HEK293 (cell line): ENCODE measurements around the gene SGF29.

Experiments
- BCL6B ChIP-seq: fragments of 450-650 bp; formaldehyde crosslinking; IDR thresholded peaks from 2 replicates; pipeline ENCODE4 v1.5.1; 2017; ENCODE audit warnings: missing biosample characterization, missing genetic modification characterization
- EGR2 ChIP-seq: fragments of 450-650 bp; formaldehyde crosslinking; IDR thresholded peaks from 2 replicates; pipeline ENCODE4 v1.5.1; 2016; ENCODE audit warnings: low read depth, missing biosample characterization, missing genetic modification characterization
- GLI2 ChIP-seq: fragments of 450-650 bp; formaldehyde crosslinking; IDR thresholded peaks from 2 replicates; pipeline ENCODE4; 2017; ENCODE audit warnings: missing biosample characterization, missing genetic modification characterization, low read depth, borderline replicate concordance
- GLI4 ChIP-seq: fragments of 450-650 bp; formaldehyde crosslinking; IDR thresholded peaks from 2 replicates; pipeline ENCODE4 v1.5.1; 2016; ENCODE audit warnings: missing biosample characterization, missing genetic modification characterization
- KLF10 ChIP-seq: fragments of 450-650 bp; IDR thresholded peaks from 2 replicates; pipeline ENCODE4 v1.5.1; 2018; ENCODE audit warnings: missing biosample characterization, mild to moderate bottlenecking, missing genetic modification characterization
- PBX3 ChIP-seq: sonication (generic); formaldehyde crosslinking; IDR thresholded peaks from 2 replicates; pipeline ENCODE4 v1.8.1; 2022; ENCODE audit warnings: mild to moderate bottlenecking, moderate library complexity, missing genetic modification reagents
- SP7 ChIP-seq: fragments of 450-650 bp; formaldehyde crosslinking; IDR thresholded peaks from 2 replicates; pipeline ENCODE4 v1.5.1; 2016; ENCODE audit warnings: missing biosample characterization, missing genetic modification characterization
- ZBTB21 ChIP-seq: fragments of 450-650 bp; formaldehyde crosslinking; IDR thresholded peaks from 2 replicates; pipeline ENCODE4 v1.5.1; 2017; ENCODE audit warnings: missing biosample characterization, missing genetic modification characterization
- ZBTB8A ChIP-seq: fragments of 450-650 bp; formaldehyde crosslinking; IDR thresholded peaks from 2 replicates; pipeline ENCODE4 v1.5.1; 2016; ENCODE audit warnings: missing biosample characterization, missing genetic modification characterization
- ZIC2 ChIP-seq: fragments of 450-650 bp; formaldehyde crosslinking; IDR thresholded peaks from 2 replicates; pipeline ENCODE4 v1.5.1; 2016; ENCODE audit warnings: missing biosample characterization, missing genetic modification characterization
- ZNF155 ChIP-seq: fragments of 450-650 bp; formaldehyde crosslinking; IDR thresholded peaks from 2 replicates; pipeline ENCODE4 v1.5.1; 2016; ENCODE audit warnings: missing biosample characterization, missing genetic modification characterization
- ZNF2 ChIP-seq: fragments of 450-650 bp; formaldehyde crosslinking; IDR thresholded peaks from 2 replicates; pipeline ENCODE4 v1.5.1; 2016; ENCODE audit warnings: missing biosample characterization, missing genetic modification characterization
- ZNF24 ChIP-seq: fragments of 450-650 bp; formaldehyde crosslinking; IDR thresholded peaks from 2 replicates; pipeline ENCODE4 v1.5.1; 2016; ENCODE audit warnings: missing biosample characterization, missing genetic modification characterization
- ZNF335 ChIP-seq: fragments of 450-650 bp; formaldehyde crosslinking; conservative IDR thresholded peaks from 2 replicates; pipeline ENCODE4 v1.5.1; 2016; ENCODE audit warnings: missing biosample characterization, missing genetic modification characterization
- ZNF350 ChIP-seq: fragments of 450-650 bp; formaldehyde crosslinking; IDR thresholded peaks from 2 replicates; pipeline ENCODE4 v1.5.0; 2017; ENCODE audit warnings: missing biosample characterization, mild to moderate bottlenecking, missing genetic modification characterization
- ZNF362 ChIP-seq: fragments of 450-650 bp; formaldehyde crosslinking; IDR thresholded peaks from 2 replicates; pipeline ENCODE4 v1.5.1; 2016; ENCODE audit warnings: missing biosample characterization, missing genetic modification characterization
- ZNF366 ChIP-seq: fragments of 450-650 bp; formaldehyde crosslinking; conservative IDR thresholded peaks from 2 replicates; pipeline ENCODE4 v1.5.1; 2016; ENCODE audit warnings: missing biosample characterization, missing genetic modification characterization
- ZNF548 ChIP-seq: fragments of 450-650 bp; formaldehyde crosslinking; IDR thresholded peaks from 2 replicates; pipeline ENCODE4 v1.5.1; 2016; ENCODE audit warnings: missing biosample characterization, missing genetic modification characterization
- ZNF561 ChIP-seq: fragments of 450-650 bp; IDR thresholded peaks from 2 replicates; pipeline ENCODE4 v1.5.1; 2018; ENCODE audit warnings: missing biosample characterization, missing genetic modification characterization, borderline replicate concordance
- ZNF623 ChIP-seq: fragments of 450-650 bp; formaldehyde crosslinking; IDR thresholded peaks from 2 replicates; pipeline ENCODE4 v1.5.1; 2016; ENCODE audit warnings: missing biosample characterization, missing genetic modification characterization
- ZNF626 ChIP-seq: fragments of 450-650 bp; sonication (Bioruptor Pico); formaldehyde crosslinking; IDR thresholded peaks from 2 replicates; pipeline ENCODE4 v1.5.1; 2018; ENCODE audit warnings: missing biosample characterization, missing genetic modification characterization, inconsistent platforms
- ZNF639 ChIP-seq: fragments of 450-650 bp; formaldehyde crosslinking; IDR thresholded peaks from 2 replicates; pipeline ENCODE4 v1.5.1; 2016; ENCODE audit warnings: missing biosample characterization, missing genetic modification characterization
- ZNF777 ChIP-seq: fragments of 450-650 bp; formaldehyde crosslinking; IDR thresholded peaks from 2 replicates; pipeline ENCODE4 v1.5.1; 2017; ENCODE audit warnings: missing biosample characterization, missing genetic modification characterization, borderline replicate concordance
- ZNF843 ChIP-seq: fragments of 450-650 bp; formaldehyde crosslinking; IDR thresholded peaks from 2 replicates; pipeline ENCODE4 v1.5.1; 2016; ENCODE audit warnings: missing biosample characterization, missing genetic modification characterization
- ZSCAN23 ChIP-seq: fragments of 450-650 bp; formaldehyde crosslinking; IDR thresholded peaks from 2 replicates; pipeline ENCODE4 v1.5.1; 2016; ENCODE audit warnings: missing biosample characterization, missing genetic modification characterization
- TF ChIP-seq, protein P1 (sequence below): IDR thresholded peaks from 2 replicates; pipeline ENCODE4 v1.6.1; 2011; ENCODE audit warnings: mild to moderate bottlenecking, low read depth, low read length, borderline replicate concordance
- TF ChIP-seq, protein P2 (sequence below): fragments of 450-650 bp; formaldehyde crosslinking; IDR thresholded peaks from 2 replicates; pipeline ENCODE4 v1.5.1; 2017; ENCODE audit warnings: missing biosample characterization, missing genetic modification characterization
- TF ChIP-seq, protein P3 (sequence below): fragments of 450-650 bp; IDR thresholded peaks from 2 replicates; pipeline ENCODE4 v1.5.1; 2018; ENCODE audit warnings: missing biosample characterization, mild to moderate bottlenecking, missing genetic modification characterization

The SGF29 gene

GRCh38 chr16:28553776-28554633 lies at the start of gene SGF29 (continued):
- TF ChIP-seq ZNF561 (tag by site-specific recombination) = peak; percentile 80
- peak; percentile 36; the same call in 1 of the 2 replicates for TF ChIP-seq ZBTB21 (tag by site-specific recombination)
- 0 out of 2 replicates have a peak, but pooled peaks have one; percentile 17 for TF ChIP-seq ZSCAN23 (tag by site-specific recombination)
- TF ChIP-seq ZNF626 (tag by site-specific recombination) = no peak
- 0 out of 2 replicates have a peak, but pooled peaks have one; percentile 30 for TF ChIP-seq ZNF639
- 0 out of 2 replicates have a peak, but pooled peaks have one; percentile 14 for TF ChIP-seq ZNF777
- TF ChIP-seq KLF10 (tag by site-specific recombination) = peak; percentile 89
- TF ChIP-seq GLI2 (tag by site-specific recombination) = no peak
- TF ChIP-seq ZNF335 = peak; percentile 99
- peak; percentile 17; the same call in 1 of the 2 replicates for TF ChIP-seq ZNF623
- no peak for TF ChIP-seq ZNF155 (tag by site-specific recombination)
- peak; percentile 88 for TF ChIP-seq ZNF24 (tag by site-specific recombination)
- TF ChIP-seq ZNF362 (tag by site-specific recombination) = peak; percentile 100
- TF ChIP-seq ZIC2 = 0 out of 2 replicates have a peak, but pooled peaks have one; percentile 28
- TF ChIP-seq, protein P1, sequence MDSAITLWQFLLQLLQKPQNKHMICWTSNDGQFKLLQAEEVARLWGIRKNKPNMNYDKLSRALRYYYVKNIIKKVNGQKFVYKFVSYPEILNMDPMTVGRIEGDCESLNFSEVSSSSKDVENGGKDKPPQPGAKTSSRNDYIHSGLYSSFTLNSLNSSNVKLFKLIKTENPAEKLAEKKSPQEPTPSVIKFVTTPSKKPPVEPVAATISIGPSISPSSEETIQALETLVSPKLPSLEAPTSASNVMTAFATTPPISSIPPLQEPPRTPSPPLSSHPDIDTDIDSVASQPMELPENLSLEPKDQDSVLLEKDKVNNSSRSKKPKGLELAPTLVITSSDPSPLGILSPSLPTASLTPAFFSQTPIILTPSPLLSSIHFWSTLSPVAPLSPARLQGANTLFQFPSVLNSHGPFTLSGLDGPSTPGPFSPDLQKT = no peak
- peak; percentile 85; the same call in 1 of the 2 replicates for TF ChIP-seq ZNF2 (tag by site-specific recombination)
- peak; percentile 87 for TF ChIP-seq SP7
- 0 out of 2 replicates have a peak, but pooled peaks have one; percentile 56 for TF ChIP-seq GLI4 (tag by site-specific recombination)
- TF ChIP-seq, protein P2, sequence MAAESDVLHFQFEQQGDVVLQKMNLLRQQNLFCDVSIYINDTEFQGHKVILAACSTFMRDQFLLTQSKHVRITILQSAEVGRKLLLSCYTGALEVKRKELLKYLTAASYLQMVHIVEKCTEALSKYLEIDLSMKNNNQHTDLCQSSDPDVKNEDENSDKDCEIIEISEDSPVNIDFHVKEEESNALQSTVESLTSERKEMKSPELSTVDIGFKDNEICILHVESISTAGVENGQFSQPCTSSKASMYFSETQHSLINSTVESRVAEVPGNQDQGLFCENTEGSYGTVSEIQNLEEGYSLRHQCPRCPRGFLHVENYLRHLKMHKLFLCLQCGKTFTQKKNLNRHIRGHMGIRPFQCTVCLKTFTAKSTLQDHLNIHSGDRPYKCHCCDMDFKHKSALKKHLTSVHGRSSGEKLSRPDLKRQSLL (tag by site-specific recombination) = no peak
- TF ChIP-seq BCL6B = no peak
- no peak for TF ChIP-seq EGR2 (tag by site-specific recombination)
- 0 out of 2 replicates have a peak, but pooled peaks have one; percentile 63 for TF ChIP-seq ZBTB8A (tag by site-specific recombination)
- TF ChIP-seq PBX3 = peak; percentile 64; the same call in 1 of the 2 replicates
- TF ChIP-seq ZNF366 (tag by site-specific recombination) = peak; percentile 76
- no peak for TF ChIP-seq ZNF350 (tag by site-specific recombination)
- TF ChIP-seq, protein P3, sequence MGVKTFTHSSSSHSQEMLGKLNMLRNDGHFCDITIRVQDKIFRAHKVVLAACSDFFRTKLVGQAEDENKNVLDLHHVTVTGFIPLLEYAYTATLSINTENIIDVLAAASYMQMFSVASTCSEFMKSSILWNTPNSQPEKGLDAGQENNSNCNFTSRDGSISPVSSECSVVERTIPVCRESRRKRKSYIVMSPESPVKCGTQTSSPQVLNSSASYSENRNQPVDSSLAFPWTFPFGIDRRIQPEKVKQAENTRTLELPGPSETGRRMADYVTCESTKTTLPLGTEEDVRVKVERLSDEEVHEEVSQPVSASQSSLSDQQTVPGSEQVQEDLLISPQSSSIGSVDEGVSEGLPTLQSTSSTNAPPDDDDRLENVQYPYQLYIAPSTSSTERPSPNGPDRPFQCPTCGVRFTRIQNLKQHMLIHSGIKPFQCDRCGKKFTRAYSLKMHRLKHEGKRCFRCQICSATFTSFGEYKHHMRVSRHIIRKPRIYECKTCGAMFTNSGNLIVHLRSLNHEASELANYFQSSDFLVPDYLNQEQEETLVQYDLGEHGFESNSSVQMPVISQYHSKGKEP (tag by site-specific recombination) = 0 out of 2 replicates have a peak, but pooled peaks have one; percentile 8
- TF ChIP-seq ZNF843 (tag by site-specific recombination) = no peak
- TF ChIP-seq ZNF548 = no peak
